Mammary epithelial cell (primary cell): ENCODE results near the gene LRP8.

ENCODE experiments used
- EZH2 ChIP-seq: IDR thresholded peaks from 2 replicates; pipeline ENCODE4 v1.6.1; 2012; ENCODE audit warnings: low read length, inconsistent platforms, borderline replicate concordance
- TF ChIP-seq, protein P1 (sequence below), 2 donors: IDR thresholded peaks in 1 of 2; conservative IDR thresholded peaks in 1 of 2; 2 replicates each; pipeline ENCODE4 v1.5.1; 2011 to 2012; ENCODE audit warnings: inconsistent platforms in 2 of 2, low read length in 2 of 2, mild to moderate bottlenecking in 2 of 2, control low read depth in 1 of 2, low read depth in 1 of 2; ENCODE audit not compliant: insufficient read depth in 1 of 2; ENCODE audit errors: extremely low read depth in 1 of 2

DNA sequence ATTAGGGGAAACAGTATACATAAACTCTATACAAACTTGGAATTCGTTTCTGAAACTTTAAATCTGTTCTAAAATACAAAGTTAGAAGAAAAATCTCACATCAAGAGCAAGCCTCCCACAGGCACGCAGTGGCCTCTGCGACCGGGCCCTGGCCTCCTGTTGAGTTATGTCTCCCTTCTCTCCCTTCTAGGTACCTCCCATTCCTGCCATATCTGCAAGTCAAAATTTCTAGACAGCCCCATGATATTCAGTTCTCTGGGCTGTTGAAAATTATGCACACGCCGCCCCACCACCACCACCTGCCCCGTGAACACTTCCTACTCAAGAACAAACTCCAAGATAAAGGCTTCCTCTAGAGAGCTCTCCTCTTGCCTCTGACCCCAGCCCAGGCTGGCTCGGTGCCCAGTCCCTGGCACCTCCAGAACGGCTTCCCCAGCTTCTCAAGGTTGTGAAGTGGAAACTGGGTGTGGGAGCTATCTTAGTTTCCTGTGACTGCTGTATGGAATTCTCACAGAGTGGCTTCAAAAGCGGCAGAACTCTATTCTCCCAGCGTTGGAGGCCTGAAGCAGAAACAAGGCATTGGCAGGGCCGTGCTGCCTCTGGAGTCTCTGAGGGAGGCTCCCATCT is 37.7 kb upstream of the LRP8 start:
- TF ChIP-seq EZH2, result no peak
- TF ChIP-seq, protein P1, sequence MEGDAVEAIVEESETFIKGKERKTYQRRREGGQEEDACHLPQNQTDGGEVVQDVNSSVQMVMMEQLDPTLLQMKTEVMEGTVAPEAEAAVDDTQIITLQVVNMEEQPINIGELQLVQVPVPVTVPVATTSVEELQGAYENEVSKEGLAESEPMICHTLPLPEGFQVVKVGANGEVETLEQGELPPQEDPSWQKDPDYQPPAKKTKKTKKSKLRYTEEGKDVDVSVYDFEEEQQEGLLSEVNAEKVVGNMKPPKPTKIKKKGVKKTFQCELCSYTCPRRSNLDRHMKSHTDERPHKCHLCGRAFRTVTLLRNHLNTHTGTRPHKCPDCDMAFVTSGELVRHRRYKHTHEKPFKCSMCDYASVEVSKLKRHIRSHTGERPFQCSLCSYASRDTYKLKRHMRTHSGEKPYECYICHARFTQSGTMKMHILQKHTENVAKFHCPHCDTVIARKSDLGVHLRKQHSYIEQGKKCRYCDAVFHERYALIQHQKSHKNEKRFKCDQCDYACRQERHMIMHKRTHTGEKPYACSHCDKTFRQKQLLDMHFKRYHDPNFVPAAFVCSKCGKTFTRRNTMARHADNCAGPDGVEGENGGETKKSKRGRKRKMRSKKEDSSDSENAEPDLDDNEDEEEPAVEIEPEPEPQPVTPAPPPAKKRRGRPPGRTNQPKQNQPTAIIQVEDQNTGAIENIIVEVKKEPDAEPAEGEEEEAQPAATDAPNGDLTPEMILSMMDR (conservative IDR thresholded peaks at IDR 0.05 in 1 of 2, IDR thresholded peaks at IDR 0.05 in 1 of 2; ENCODE audit: extremely low read depth in 1 of 2, insufficient read depth in 1 of 2, low read depth in 1 of 2, low read length in 2 of 2), result no peak
